NCI-H1436 treated with DMSO at 0.1 percent for 48 hours (cell line): Measurements from ENCODE around the gene DDX6.
A peak's percentile ranks its signal among the peaks of the same experiment; 100 is the strongest.
"Not testable (repeated sequence)": the region's sequence is repeated elsewhere in the genome, so short reads cannot be mapped to it uniquely, and the experiment has no call there.

Experiments used
- DNase-seq: peaks from one replicate; lab custom pipeline; 2025; lab: John Stamatoyannopoulos, UW

The DDX6 gene, protein sequence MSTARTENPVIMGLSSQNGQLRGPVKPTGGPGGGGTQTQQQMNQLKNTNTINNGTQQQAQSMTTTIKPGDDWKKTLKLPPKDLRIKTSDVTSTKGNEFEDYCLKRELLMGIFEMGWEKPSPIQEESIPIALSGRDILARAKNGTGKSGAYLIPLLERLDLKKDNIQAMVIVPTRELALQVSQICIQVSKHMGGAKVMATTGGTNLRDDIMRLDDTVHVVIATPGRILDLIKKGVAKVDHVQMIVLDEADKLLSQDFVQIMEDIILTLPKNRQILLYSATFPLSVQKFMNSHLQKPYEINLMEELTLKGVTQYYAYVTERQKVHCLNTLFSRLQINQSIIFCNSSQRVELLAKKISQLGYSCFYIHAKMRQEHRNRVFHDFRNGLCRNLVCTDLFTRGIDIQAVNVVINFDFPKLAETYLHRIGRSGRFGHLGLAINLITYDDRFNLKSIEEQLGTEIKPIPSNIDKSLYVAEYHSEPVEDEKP

GRCh38 chr11:118791111-118791960, at the start of gene DDX6:
DDX6 (minus strand) TSS chr11:118791164; CDS start chr11:118786251, 4,913 bp downstream.
- DNase-seq: no peak

- DNase-seq: no peak
Observed at GRCh38 chr11:118838905-118839553, 48.1 kb upstream of the DDX6 start.

- no peak for DNase-seq
Observed at GRCh38 chr11:118837868-118838267, 46.9 kb upstream of the DDX6 start.

GRCh38 chr11:118834427-118835028, 43.6 kb upstream of the DDX6 start:
- no peak for DNase-seq

- DNase-seq: no peak
Observed at GRCh38 chr11:118827118-118827517, 36.2 kb upstream of the DDX6 start.

DNA sequence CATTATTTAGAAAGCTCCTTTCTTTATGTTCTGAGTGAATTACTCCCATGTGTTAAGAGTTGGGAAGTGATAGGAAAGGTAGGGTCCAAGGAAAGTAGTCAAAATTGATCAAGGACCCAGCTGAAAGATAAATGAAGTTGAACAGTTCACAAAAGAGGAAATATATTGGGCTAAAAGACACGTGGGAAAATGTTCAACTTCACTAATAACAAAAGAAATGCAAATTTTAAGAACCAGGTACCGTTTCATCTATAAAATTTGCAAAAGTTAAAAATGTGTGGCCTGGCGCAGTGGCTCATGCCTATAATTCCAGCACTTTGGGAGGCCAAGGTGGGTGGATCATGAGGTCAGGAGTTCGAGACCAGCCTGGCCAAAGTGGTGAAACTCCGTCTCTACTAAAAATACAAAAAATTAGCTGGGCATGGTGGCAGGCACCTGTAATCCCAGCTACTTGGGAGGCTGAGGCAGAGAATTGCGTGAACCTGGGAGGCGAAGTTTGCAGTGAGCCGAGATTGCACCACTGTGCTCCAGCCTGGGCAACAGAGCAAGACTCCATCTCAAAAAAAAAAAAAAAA, 32.1 kb upstream of the DDX6 start:
- DNase-seq: not testable (repeated sequence)

- DNase-seq: no peak
Observed at GRCh38 chr11:118820412-118821357, 29.7 kb upstream of the DDX6 start.

DNA sequence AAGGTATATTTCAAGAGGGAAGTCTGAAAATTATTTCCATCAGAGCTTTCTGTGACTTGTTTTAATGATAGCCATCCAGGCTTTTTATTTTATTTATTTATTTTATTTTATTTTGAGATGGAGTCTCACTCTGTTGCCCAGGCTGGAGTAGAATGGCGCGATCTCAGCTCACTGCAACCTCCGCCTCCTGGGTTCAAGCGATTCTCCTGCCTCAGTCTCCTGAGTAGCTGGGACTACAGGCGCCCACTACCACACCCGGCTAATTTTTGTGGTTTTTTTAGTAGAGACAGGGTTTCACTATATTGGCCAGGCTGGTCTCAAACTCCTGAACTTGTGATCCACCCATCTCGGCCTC, 29.0 kb upstream of the DDX6 start:
- DNase-seq: not testable (repeated sequence)

- no peak for DNase-seq
Observed at GRCh38 chr11:118819334-118820024, 28.5 kb upstream of the DDX6 start.

- no peak for DNase-seq
Observed at GRCh38 chr11:118818130-118818529, 27.2 kb upstream of the DDX6 start.

DNA sequence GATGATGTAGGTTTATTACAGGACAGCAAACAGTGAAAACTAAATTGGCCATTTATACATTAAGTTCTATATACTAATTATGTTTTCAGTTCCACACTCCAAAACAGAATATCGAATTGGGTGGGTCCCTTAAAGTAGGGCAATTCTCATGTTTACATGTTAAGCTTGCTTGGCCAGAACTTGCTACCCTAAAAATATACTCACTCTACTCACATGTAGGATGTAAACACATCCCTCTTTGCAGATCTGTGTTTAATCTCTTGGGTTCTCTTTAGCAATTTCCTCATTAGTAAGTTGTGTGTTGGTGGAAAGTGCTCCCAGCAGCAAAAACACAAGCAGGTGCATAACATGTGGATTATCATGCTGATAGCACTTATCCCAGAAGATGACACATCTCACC, 22.6 kb upstream of the DDX6 start:
- DNase-seq: no peak

DNA sequence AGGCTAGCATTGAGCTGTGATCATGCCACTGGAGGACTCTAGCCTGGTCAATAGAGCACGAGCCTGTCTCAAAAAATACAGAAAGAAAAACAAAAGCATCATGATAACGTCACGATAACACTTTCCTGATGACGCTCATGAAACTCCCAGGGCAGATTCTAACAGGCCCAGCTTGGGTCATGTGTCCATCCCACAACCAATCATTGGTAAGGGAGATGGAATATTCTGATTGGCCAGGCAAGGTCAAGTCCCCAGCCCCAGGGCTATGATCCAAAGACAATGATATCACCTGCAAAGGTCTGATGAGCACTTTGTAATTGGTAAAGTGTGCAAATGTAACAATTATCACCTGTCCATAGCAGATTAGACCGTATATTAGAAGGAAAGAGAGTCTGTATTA, 21.5 kb upstream of the DDX6 start:
- DNase-seq: no peak

- no peak for DNase-seq
Observed at GRCh38 chr11:118807800-118808778, 17.1 kb upstream of the DDX6 start.

DNA sequence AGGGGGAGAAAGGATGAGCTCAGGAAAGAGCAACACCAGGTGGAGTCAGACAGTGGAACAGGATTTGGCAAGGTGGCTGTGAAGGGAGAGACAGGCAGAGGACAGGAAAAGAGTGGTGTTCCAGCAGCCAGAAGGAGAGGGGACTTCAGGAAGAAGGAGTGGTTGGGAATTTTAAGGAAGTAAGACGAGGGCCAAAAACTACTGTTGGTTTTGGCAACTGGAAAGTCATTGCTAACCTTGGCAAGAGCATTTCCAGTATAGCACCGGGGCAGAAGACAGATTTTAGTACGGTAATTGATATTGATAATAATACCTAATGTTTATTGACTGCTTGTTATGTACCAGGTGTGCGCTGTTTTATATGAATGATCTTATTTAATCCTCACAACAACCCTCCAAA, 15.4 kb upstream of the DDX6 start:
- DNase-seq: no peak

DNA sequence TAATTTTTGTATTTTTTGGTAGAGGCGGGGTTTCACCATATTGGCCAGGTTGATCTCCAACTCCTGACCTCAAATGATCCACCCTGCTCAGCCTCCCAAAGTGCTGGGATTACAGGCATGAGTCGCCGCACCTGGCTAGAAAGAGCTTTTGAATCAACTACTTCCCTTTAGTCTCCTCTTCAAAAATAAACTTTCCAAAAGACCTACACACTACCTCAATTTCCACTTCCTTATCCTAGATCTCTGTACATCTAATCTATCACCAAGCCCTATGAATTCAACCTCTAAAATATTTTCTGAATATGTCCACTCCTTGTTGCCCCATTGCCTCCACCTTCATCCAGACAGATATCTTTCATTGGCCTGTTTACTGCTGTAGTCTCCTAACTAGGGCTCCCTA, 13.1 kb upstream of the DDX6 start:
- DNase-seq: no peak

- DNase-seq: no peak
Observed at GRCh38 chr11:118799372-118799771, 8.4 kb upstream of the DDX6 start.

GRCh38 chr11:118797510-118797909, 6.5 kb upstream of the DDX6 start:
- DNase-seq: no peak

DNA sequence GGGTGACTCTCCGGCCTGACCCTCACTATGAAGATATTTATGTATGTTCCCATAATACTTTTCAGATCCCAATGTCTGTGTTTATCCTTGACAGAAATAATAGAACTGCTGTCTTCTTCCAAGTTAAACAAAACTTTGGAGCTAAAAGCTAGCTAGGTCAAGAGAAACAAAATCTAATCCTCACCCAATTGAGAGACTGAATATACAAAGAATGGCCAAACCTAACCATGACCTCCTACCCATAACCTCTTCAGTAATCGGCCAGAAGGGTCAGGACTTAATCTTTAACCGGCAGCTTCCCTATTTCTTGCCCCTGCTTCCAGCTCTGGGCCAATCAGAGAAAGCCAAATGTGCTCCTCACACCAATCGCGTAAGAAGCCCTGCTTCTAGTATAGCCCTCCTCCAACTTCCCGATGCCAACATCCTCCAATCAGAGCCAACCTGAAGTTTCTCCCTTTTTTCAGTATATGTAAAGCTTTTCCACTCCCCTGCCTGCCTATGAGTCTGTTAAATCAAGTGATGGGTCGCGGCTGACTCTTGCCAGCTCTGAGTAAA, 1.7 kb upstream of the DDX6 start:
- peak; percentile 39 for DNase-seq
